Glutamatergic neuron (in vitro differentiated cells): Measurements from ENCODE around the gene ZFP69. TPM values are rescaled to one million over a fixed set of nuclear protein-coding genes. Genes with fewer than 3 reads are reported as not detected.
A peak's percentile ranks its signal among the peaks of the same experiment; 100 is the strongest.
"Not testable (repeated sequence)": the region's sequence is repeated elsewhere in the genome, so short reads cannot be mapped to it uniquely, and the experiment has no call there.

Source experiments
- DNase-seq: peaks from one replicate; pipeline ENCODE4 v3.0.0; 2022
- H3K27ac Mint-ChIP-seq: one replicate; pipeline ENCODE4 v1.8.0; 2020; ENCODE audit warnings: mild to moderate bottlenecking, mixed read lengths, inconsistent platforms; ENCODE audit not compliant: unreplicated experiment
- H3K27me3 Mint-ChIP-seq: one replicate; pipeline ENCODE4 v1.8.0; 2020; ENCODE audit warnings: mild to moderate bottlenecking, moderate library complexity, mixed read lengths, inconsistent platforms; ENCODE audit not compliant: unreplicated experiment
- H3K36me3 Mint-ChIP-seq: one replicate; pipeline ENCODE4 v1.8.0; 2020; ENCODE audit warnings: mild to moderate bottlenecking, mixed read lengths, inconsistent platforms; ENCODE audit not compliant: unreplicated experiment
- H3K4me1 Mint-ChIP-seq: one replicate; pipeline ENCODE4 v1.8.0; 2020; ENCODE audit warnings: mild to moderate bottlenecking, low read depth, mixed read lengths, inconsistent platforms; ENCODE audit not compliant: unreplicated experiment
- H3K4me3 Mint-ChIP-seq: one replicate; pipeline ENCODE4 v1.8.0; 2020; ENCODE audit warnings: mild to moderate bottlenecking, mixed read lengths, inconsistent platforms; ENCODE audit not compliant: unreplicated experiment
- H3K9me3 Mint-ChIP-seq: one replicate; pipeline ENCODE4 v1.8.0; 2020; ENCODE audit warnings: mild to moderate bottlenecking, moderate library complexity, mixed read lengths, inconsistent platforms; ENCODE audit not compliant: unreplicated experiment
- CTCF ChIP-seq: fragments of 200-600 bp; sonication (generic); IDR thresholded peaks from one replicate; pipeline ENCODE4 v1.5.0; 2021; ENCODE audit not compliant: partially characterized antibody, unreplicated experiment
- total RNA-seq: library from RNA; stranded (reverse); fragmentation: NEBNext Ultra II Directional; extraction: Animal tissue kit (Norgen Biotek cat#: 25700); gene quantifications from one replicate; pipeline ENCODE4 v1.2.1, GENCODE V29; 2021; ENCODE audit not compliant: unreplicated experiment

The ZFP69 gene
- total RNA-seq, 1 donor from 2014 or later = 5.0 TPM

DNA sequence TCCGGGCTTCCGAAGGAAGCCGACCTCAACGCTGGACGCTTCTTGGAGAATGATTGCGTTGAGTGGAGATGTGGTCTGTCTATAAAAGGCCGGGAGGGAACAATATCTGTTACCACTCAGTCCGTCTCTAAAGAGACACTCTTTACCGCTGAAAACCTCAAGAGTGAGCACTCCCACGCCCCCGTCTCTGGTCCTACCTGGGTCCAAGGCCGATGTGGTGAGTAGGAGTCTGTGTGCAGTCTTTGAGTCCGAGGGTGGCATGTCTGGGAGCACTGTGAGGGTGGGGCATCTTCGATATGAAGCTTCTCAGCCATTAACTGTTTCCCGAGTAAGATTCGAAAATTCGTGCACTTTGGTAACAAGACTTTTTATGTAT, 576 bp downstream of the ZFP69 start:
- peaks cover 21% of the 10 kb centered on the region for H3K36me3 Mint-ChIP-seq
- TF ChIP-seq CTCF = no peak
- peaks cover 5% of the 10 kb centered on the region for H3K27me3 Mint-ChIP-seq
- H3K9me3 Mint-ChIP-seq = peaks cover 10% of the 10 kb centered on the region
- H3K4me3 Mint-ChIP-seq = peak overlapping the region; percentile 92
- peaks cover 3% of the 10 kb centered on the region for H3K4me1 Mint-ChIP-seq
- peak; percentile 20 for DNase-seq
- peak overlapping the region; percentile 81 for H3K27ac Mint-ChIP-seq

- Mint-ChIP-seq H3K4me1 (peaks cover 3% of the 10 kb centered on the region), H3K27me3 (peaks cover 5% of the 10 kb centered on the region), H3K36me3 (peaks cover 18% of the 10 kb centered on the region), H3K4me3 (peak overlapping the region; percentile 92), H3K27ac (peak overlapping the region; percentile 39), H3K9me3 (peaks cover 8% of the 10 kb centered on the region)
- TF ChIP-seq CTCF = no peak
- no peak for DNase-seq
Measured at GRCh38 chr1:40478276-40478675, 1.2 kb downstream of the ZFP69 start.

GRCh38 chr1:40479156-40479555, 2.1 kb downstream of the ZFP69 start:
- no peak for TF ChIP-seq CTCF
- Mint-ChIP-seq H3K36me3 (peaks cover 18% of the 10 kb centered on the region), H3K4me1 (peaks cover 3% of the 10 kb centered on the region), H3K27ac (no peak overlapping the region), H3K4me3 (no peak overlapping the region), H3K9me3 (peaks cover 9% of the 10 kb centered on the region), H3K27me3 (peaks cover 5% of the 10 kb centered on the region)
- no peak for DNase-seq

- peaks cover 12% of the 10 kb centered on the region for H3K9me3 Mint-ChIP-seq
- peaks cover 4% of the 10 kb centered on the region for H3K27me3 Mint-ChIP-seq
- no peak for DNase-seq
- H3K27ac Mint-ChIP-seq = no peak overlapping the region
- H3K4me1 Mint-ChIP-seq = no peaks in the 10 kb centered on the region
- no peak for TF ChIP-seq CTCF
- H3K36me3 Mint-ChIP-seq = peaks cover 68% of the 10 kb centered on the region
- no peak overlapping the region for H3K4me3 Mint-ChIP-seq
Measured at GRCh38 chr1:40495315-40495903, 18.3 kb downstream of the ZFP69 start.

GRCh38 chr1:40502651-40503050, 25.6 kb downstream of the ZFP69 start:
- H3K27ac Mint-ChIP-seq, DNase-seq, H3K4me1 Mint-ChIP-seq, H3K4me3 Mint-ChIP-seq, H3K27me3 Mint-ChIP-seq: not testable (repeated sequence)
- peaks cover 13% of the 10 kb centered on the region for H3K9me3 Mint-ChIP-seq
- H3K36me3 Mint-ChIP-seq = peaks cover 57% of the 10 kb centered on the region
